GM23338 (cell line): ENCODE data around the gene DPP10.

Experiments used
- CREB1 ChIP-seq: fragments of 250-450 bp; sonication (Bioruptor Pico); IDR thresholded peaks from 2 replicates; pipeline ENCODE4 v1.5.0; 2020; ENCODE audit warnings: low read depth, mild to moderate bottlenecking, moderate library complexity
- CTCF ChIP-seq, 2 experiments: fragments of 200-600 bp in 1 of 2; sonication (generic) in 1 of 2; conservative IDR thresholded peaks; 2 replicates each; pipeline versions ENCODE4 v1.5.1 to v1.6.1; 2016 to 2017; ENCODE audit warnings: antibody characterized with exemption in 2 of 2, low read depth in 2 of 2, mild to moderate bottlenecking in 2 of 2, moderate library complexity in 1 of 2
- ETS1 ChIP-seq: IDR thresholded peaks from 2 replicates; pipeline ENCODE4 v1.6.1; 2016; ENCODE audit warnings: antibody characterized with exemption
- EZH2 ChIP-seq: fragments of 200-600 bp; sonication (generic); IDR thresholded peaks from one replicate; pipeline ENCODE4 v1.8.0; 2017; ENCODE audit warnings: antibody characterized with exemption, mild to moderate bottlenecking, low read depth; ENCODE audit not compliant: unreplicated experiment
- EZH2phosphoT487 ChIP-seq: fragments of 200-600 bp; sonication (generic); IDR thresholded peaks from one replicate; pipeline ENCODE4 v1.8.1; 2018; ENCODE audit warnings: antibody characterized with exemption; ENCODE audit not compliant: unreplicated experiment
- JUNB ChIP-seq: IDR thresholded peaks from one replicate; pipeline ENCODE4 v1.6.1; 2016; ENCODE audit warnings: antibody characterized with exemption; ENCODE audit not compliant: unreplicated experiment
- NANOG ChIP-seq: IDR thresholded peaks from 2 replicates; pipeline ENCODE4 v1.6.1; 2016; ENCODE audit warnings: antibody characterized with exemption, borderline replicate concordance
- POLR2AphosphoS5 ChIP-seq: IDR thresholded peaks from 2 replicates; pipeline ENCODE4 v1.6.1; 2016; ENCODE audit warnings: antibody characterized with exemption, low read depth
- STAT1 ChIP-seq: IDR thresholded peaks from one replicate; pipeline ENCODE4 v1.6.1; 2016; ENCODE audit warnings: antibody characterized with exemption; ENCODE audit not compliant: unreplicated experiment
- ZNF114 ChIP-seq: fragments of 250-450 bp; sonication (Bioruptor Pico); IDR thresholded peaks from 2 replicates; pipeline ENCODE4 v1.5.0; 2020; ENCODE audit warnings: mild to moderate bottlenecking, moderate library complexity
- ZNF331 ChIP-seq: fragments of 250-450 bp; sonication (Bioruptor Pico); IDR thresholded peaks from 2 replicates; pipeline ENCODE4 v1.5.0; 2020; ENCODE audit warnings: low read depth, mild to moderate bottlenecking, moderate library complexity
- TF ChIP-seq, protein P1 (sequence below): IDR thresholded peaks from one replicate; pipeline ENCODE4 v1.6.1; 2018; ENCODE audit warnings: antibody characterized with exemption; ENCODE audit not compliant: unreplicated experiment

DNA sequence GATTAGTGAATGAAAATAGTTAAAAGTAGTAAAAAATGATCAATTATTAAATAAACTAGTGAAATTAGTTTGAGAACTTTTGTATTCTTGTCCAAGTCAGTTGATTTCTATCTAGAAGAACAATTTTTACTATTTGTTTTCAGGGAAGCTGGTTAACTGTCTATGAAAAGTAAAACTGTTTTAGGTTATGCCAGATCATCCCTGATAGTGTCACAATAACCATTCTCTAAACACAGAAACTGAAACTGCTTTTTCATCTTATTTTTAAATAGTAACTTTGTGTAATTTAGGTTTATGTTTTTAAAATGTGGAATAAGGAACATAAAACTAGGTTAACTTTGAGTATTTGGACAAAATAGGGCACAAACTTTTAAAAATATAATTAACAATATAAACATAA is 1087.2 kb downstream of the DPP10 start:
- TF ChIP-seq CREB1: no peak
- no peak for TF ChIP-seq CTCF (conservative IDR thresholded peaks at IDR 0.05; ENCODE audit: low read depth in 2 of 2)
- no peak for TF ChIP-seq POLR2AphosphoS5
- no peak for TF ChIP-seq ZNF331 (CRISPR knock-in tag)
- TF ChIP-seq EZH2: no peak
- TF ChIP-seq EZH2phosphoT487: no peak
- TF ChIP-seq, protein P1, sequence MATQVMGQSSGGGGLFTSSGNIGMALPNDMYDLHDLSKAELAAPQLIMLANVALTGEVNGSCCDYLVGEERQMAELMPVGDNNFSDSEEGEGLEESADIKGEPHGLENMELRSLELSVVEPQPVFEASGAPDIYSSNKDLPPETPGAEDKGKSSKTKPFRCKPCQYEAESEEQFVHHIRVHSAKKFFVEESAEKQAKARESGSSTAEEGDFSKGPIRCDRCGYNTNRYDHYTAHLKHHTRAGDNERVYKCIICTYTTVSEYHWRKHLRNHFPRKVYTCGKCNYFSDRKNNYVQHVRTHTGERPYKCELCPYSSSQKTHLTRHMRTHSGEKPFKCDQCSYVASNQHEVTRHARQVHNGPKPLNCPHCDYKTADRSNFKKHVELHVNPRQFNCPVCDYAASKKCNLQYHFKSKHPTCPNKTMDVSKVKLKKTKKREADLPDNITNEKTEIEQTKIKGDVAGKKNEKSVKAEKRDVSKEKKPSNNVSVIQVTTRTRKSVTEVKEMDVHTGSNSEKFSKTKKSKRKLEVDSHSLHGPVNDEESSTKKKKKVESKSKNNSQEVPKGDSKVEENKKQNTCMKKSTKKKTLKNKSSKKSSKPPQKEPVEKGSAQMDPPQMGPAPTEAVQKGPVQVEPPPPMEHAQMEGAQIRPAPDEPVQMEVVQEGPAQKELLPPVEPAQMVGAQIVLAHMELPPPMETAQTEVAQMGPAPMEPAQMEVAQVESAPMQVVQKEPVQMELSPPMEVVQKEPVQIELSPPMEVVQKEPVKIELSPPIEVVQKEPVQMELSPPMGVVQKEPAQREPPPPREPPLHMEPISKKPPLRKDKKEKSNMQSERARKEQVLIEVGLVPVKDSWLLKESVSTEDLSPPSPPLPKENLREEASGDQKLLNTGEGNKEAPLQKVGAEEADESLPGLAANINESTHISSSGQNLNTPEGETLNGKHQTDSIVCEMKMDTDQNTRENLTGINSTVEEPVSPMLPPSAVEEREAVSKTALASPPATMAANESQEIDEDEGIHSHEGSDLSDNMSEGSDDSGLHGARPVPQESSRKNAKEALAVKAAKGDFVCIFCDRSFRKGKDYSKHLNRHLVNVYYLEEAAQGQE: no peak
- no peak for TF ChIP-seq NANOG
- no peak for TF ChIP-seq JUNB
- no peak for TF ChIP-seq ZNF114 (CRISPR knock-in tag)
- no peak for TF ChIP-seq STAT1
- no peak for TF ChIP-seq ETS1
